ENCODE measurements around the gene MPHOSPH9. TPM values are rescaled to one million over a fixed set of nuclear protein-coding genes. Genes with fewer than 3 reads are reported as not detected.
A peak's percentile ranks its signal among the peaks of the same experiment; 100 is the strongest.

The MPHOSPH9 gene
- total RNA-seq, 1 donor from 2014 or later, result 52.6 TPM

GRCh38 chr12:123267335-123267920 lies 34.5 kb upstream of the MPHOSPH9 start:
- no peak overlapping the region for H3K4me3 ChIP-seq (ENCODE audit: low read depth, low read length)
- DNase-seq (ENCODE audit: low read depth), result no peak
- TF ChIP-seq CTCF (conservative IDR thresholded peaks at IDR 0.05; ENCODE audit: low read depth, low read length), result no peak

DNA sequence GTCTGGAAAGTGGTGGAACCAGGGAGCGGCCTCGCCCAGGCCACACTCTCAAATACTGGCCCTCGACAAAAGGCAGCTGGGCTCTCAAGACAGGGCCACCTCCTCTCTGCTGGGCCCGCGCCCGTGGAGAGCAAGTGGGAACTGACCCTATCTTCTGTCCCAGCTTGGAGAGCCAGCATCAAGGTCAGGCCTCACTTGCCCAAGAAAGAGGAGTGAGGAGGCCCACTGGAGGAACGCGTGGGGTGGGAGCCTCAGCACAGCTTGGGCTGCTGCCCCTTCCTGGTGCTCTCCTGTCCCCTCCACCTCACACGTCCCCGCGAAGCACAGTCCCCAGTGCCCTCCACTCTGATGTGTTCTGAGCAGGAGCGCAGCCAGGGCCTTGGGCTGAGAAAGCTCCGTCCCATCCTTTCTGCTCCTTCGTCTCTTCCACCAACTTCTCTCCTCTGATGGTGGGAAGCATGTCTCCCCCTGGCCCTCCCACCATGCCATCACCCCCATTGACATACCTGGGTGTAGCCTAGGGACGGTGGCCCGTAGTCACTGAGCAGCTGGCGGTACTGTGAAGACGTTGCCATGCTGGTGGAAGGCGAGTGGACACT lies 33.8 kb upstream of the MPHOSPH9 start:
- no peak for TF ChIP-seq CTCF (conservative IDR thresholded peaks at IDR 0.05; ENCODE audit: low read depth, low read length)
- DNase-seq (ENCODE audit: low read depth), result no peak
- no peak overlapping the region for H3K4me3 ChIP-seq (ENCODE audit: low read depth, low read length)

GRCh38 chr12:123265851-123266678 lies 33.1 kb upstream of the MPHOSPH9 start:
- no peak for TF ChIP-seq CTCF (conservative IDR thresholded peaks at IDR 0.05; ENCODE audit: low read depth, low read length)
- no peak overlapping the region for H3K4me3 ChIP-seq (ENCODE audit: low read depth, low read length)
- DNase-seq (ENCODE audit: low read depth), result no peak

- H3K4me3 ChIP-seq (ENCODE audit: low read depth, low read length), result no peak overlapping the region
- DNase-seq (ENCODE audit: low read depth), result no peak
- TF ChIP-seq CTCF (conservative IDR thresholded peaks at IDR 0.05; ENCODE audit: low read depth, low read length), result peak; percentile 39
Measured at GRCh38 chr12:123264642-123265041, 31.7 kb upstream of the MPHOSPH9 start.

GRCh38 chr12:123263196-123263817 lies 30.4 kb upstream of the MPHOSPH9 start:
- no peak overlapping the region for H3K4me3 ChIP-seq (ENCODE audit: low read depth, low read length)
- no peak for TF ChIP-seq CTCF (conservative IDR thresholded peaks at IDR 0.05; ENCODE audit: low read depth, low read length)
- DNase-seq (ENCODE audit: low read depth), result no peak

- H3K4me3 ChIP-seq (ENCODE audit: low read depth, low read length), result no peak overlapping the region
- no peak for TF ChIP-seq CTCF (conservative IDR thresholded peaks at IDR 0.05; ENCODE audit: low read depth, low read length)
- no peak for DNase-seq (ENCODE audit: low read depth)
Measured at GRCh38 chr12:123261196-123261595, 28.3 kb upstream of the MPHOSPH9 start.

Measured in epithelial cell of proximal tubule (primary cell).